ENCODE measurements around the gene SLC26A11. TPM values are rescaled to one million over a fixed set of nuclear protein-coding genes. Genes with fewer than 3 reads are reported as not detected.

The SLC26A11 gene
- total RNA-seq, 1 donor from 2014 or later: 7.9 TPM

DNA sequence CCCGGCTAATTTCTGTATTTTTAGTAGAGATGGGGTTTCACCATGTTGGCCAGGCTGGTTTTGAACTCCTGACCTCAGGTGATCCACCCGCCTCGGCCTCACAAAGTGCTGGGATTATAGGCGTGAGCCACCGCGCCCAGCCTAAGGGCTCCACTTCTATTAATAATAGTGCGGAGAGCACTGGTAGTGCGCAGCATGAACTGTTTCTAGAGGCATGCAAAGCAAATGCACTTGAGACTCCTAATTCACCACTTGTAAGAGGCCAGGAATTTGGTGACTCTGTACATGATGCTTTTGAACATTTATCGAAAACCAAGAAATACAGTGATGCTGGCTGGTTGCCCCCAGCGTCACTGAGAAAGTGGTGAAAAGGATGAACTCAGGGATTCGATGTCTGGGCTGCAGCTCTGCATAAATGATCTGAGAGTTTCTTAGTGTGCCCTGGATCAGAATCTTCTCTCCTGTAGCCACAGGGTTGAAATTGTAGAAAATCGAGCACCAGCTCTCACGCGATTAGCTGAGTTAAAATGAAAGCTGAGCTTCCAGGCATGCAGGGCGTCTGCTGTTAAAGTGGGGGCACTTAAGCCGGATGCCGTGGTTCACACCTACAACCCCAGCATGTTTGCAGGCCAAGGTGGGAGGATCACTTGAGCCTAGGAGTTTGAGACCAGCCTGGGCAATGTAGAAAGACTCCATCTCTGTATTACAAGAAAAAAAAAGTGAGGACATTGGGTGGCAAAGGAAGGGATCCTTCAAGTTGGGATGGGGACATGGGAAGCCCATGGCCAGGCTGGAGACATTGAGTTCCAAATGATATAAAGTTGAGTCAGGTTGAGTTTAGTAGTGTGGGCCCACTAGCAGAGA lies 45.2 kb downstream of the SLC26A11 start:
- no peaks in the 10 kb centered on the region for H3K36me3 ChIP-seq
- H3F3A ChIP-seq (ENCODE audit: low read depth): peaks cover 33% of the 10 kb centered on the region
- H3K79me2 ChIP-seq (ENCODE audit: low read depth): no peaks in the 10 kb centered on the region
- H3K9ac ChIP-seq: no peak overlapping the region
- no peak overlapping the region for H3K27ac Mint-ChIP-seq
- no peaks in the 10 kb centered on the region for H3K27me3 ChIP-seq
- no peaks in the 10 kb centered on the region for H3K9me3 ChIP-seq (ENCODE audit: low read depth)
- H3K4me1 Mint-ChIP-seq: peaks cover 17% of the 10 kb centered on the region
- H3K9me3 Mint-ChIP-seq: peaks cover 2% of the 10 kb centered on the region
- H4K20me1 ChIP-seq (ENCODE audit: low read depth): peaks cover 27% of the 10 kb centered on the region
- H3K27ac ChIP-seq: no peak overlapping the region
- no peak for TF ChIP-seq EZH2phosphoT487 (IDR thresholded peaks at IDR 0.05)
- TF ChIP-seq, protein P1, sequence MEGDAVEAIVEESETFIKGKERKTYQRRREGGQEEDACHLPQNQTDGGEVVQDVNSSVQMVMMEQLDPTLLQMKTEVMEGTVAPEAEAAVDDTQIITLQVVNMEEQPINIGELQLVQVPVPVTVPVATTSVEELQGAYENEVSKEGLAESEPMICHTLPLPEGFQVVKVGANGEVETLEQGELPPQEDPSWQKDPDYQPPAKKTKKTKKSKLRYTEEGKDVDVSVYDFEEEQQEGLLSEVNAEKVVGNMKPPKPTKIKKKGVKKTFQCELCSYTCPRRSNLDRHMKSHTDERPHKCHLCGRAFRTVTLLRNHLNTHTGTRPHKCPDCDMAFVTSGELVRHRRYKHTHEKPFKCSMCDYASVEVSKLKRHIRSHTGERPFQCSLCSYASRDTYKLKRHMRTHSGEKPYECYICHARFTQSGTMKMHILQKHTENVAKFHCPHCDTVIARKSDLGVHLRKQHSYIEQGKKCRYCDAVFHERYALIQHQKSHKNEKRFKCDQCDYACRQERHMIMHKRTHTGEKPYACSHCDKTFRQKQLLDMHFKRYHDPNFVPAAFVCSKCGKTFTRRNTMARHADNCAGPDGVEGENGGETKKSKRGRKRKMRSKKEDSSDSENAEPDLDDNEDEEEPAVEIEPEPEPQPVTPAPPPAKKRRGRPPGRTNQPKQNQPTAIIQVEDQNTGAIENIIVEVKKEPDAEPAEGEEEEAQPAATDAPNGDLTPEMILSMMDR (IDR thresholded peaks at IDR 0.05): no peak
- no peak for TF ChIP-seq EZH2 (IDR thresholded peaks at IDR 0.05)
- H2AFZ ChIP-seq (replicated peaks): no peak overlapping the region
- H3K4me3 ChIP-seq: no peak overlapping the region
- H3K4me3 Mint-ChIP-seq: no peak overlapping the region
- DNase-seq (ENCODE audit: low spot score): no peak
- peaks cover 5% of the 10 kb centered on the region for H3K36me3 Mint-ChIP-seq
- peaks cover 16% of the 10 kb centered on the region for H3K4me1 ChIP-seq
- H3K4me2 ChIP-seq: no peak overlapping the region
- no peaks in the 10 kb centered on the region for H3K27me3 Mint-ChIP-seq (ENCODE audit: insufficient read depth, low read depth)

DNA sequence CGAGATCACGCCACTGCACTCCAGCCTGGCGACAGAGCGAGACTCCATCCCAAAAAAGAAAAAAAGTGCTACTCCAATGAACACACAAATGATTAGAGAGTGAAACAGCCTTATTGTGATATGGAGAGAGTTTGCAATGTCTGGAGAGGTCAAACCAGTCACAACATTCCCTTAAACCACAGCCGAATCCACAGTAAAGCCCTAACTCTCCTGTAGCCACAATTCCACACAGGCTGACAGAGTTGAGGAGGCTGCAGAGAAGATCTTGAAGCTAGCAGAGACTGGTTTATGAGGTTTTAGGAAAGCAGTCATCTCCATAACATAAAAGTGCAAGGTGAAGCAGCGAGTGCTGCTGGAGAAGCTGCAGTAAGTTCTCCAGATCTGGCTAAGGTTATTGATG lies 47.2 kb downstream of the SLC26A11 start:
- TF ChIP-seq EZH2phosphoT487 (IDR thresholded peaks at IDR 0.05) (no peak), EZH2 (IDR thresholded peaks at IDR 0.05) (no peak)
- TF ChIP-seq, protein P1 (IDR thresholded peaks at IDR 0.05): no peak
- H4K20me1 ChIP-seq (ENCODE audit: low read depth): peaks cover 20% of the 10 kb centered on the region
- peaks cover 14% of the 10 kb centered on the region for H3K4me1 ChIP-seq
- no peaks in the 10 kb centered on the region for H3K36me3 ChIP-seq
- no peak for DNase-seq (ENCODE audit: low spot score)
- no peak overlapping the region for H3K4me3 ChIP-seq
- Mint-ChIP-seq H3K4me1 (peaks cover 9% of the 10 kb centered on the region), H3K36me3 (peaks cover 8% of the 10 kb centered on the region), H3K27me3 (ENCODE audit: insufficient read depth, low read depth) (peaks cover 2% of the 10 kb centered on the region), H3K9me3 (no peaks in the 10 kb centered on the region), H3K4me3 (no peak overlapping the region), H3K27ac (no peak overlapping the region)
- no peak overlapping the region for H3K9ac ChIP-seq
- H3K27ac ChIP-seq: no peak overlapping the region
- H3K79me2 ChIP-seq (ENCODE audit: low read depth): no peaks in the 10 kb centered on the region
- H3K27me3 ChIP-seq: no peaks in the 10 kb centered on the region
- H3K4me2 ChIP-seq: no peak overlapping the region
- H3K9me3 ChIP-seq (ENCODE audit: low read depth): no peaks in the 10 kb centered on the region
- H2AFZ ChIP-seq (replicated peaks): no peak overlapping the region
- peaks cover 24% of the 10 kb centered on the region for H3F3A ChIP-seq (ENCODE audit: low read depth)

DNA sequence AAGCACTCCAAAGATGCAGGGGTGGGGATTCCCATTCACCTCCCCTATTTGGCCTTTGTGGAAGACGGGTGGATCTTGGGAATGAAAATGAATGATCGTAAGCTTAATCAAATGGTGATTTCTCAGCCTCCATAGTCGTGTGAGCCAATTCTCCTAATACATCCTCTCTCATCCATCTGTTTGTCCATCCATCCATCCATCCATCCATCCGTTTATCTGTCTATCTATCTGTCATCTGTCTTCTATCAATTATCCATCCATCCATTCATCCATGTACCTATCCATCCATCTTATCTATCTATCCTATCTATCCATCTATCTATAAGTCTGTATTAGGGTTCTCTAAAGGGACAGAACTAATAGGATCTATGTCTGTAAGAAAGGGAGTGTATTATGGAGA lies 48.2 kb downstream of the SLC26A11 start:
- Histone ChIP-seq H3K4me3 (no peak overlapping the region), H4K20me1 (ENCODE audit: low read depth) (peaks cover 14% of the 10 kb centered on the region), H3K9me3 (ENCODE audit: low read depth) (no peaks in the 10 kb centered on the region), H3F3A (ENCODE audit: low read depth) (peaks cover 23% of the 10 kb centered on the region), H2AFZ (replicated peaks) (no peak overlapping the region), H3K4me2 (no peak overlapping the region), H3K27ac (no peak overlapping the region), H3K9ac (no peak overlapping the region), H3K36me3 (no peaks in the 10 kb centered on the region), H3K79me2 (ENCODE audit: low read depth) (no peaks in the 10 kb centered on the region), H3K27me3 (no peaks in the 10 kb centered on the region), H3K4me1 (peaks cover 11% of the 10 kb centered on the region)
- H3K27me3 Mint-ChIP-seq (ENCODE audit: insufficient read depth, low read depth): peaks cover 2% of the 10 kb centered on the region
- no peak overlapping the region for H3K4me3 Mint-ChIP-seq
- DNase-seq (ENCODE audit: low spot score): no peak
- TF ChIP-seq EZH2 (IDR thresholded peaks at IDR 0.05): no peak
- TF ChIP-seq, protein P1 (IDR thresholded peaks at IDR 0.05): no peak
- TF ChIP-seq EZH2phosphoT487 (IDR thresholded peaks at IDR 0.05): no peak
- peaks cover 7% of the 10 kb centered on the region for H3K4me1 Mint-ChIP-seq
- peaks cover 8% of the 10 kb centered on the region for H3K36me3 Mint-ChIP-seq
- no peaks in the 10 kb centered on the region for H3K9me3 Mint-ChIP-seq
- H3K27ac Mint-ChIP-seq: no peak overlapping the region
